Breast epithelium (tissue), 3 donors: ENCODE measurements around the gene STRIT1.

Source experiments
- POLR2A ChIP-seq: fragments of 450-650 bp; IDR thresholded peaks from one replicate; pipeline ENCODE4 v1.6.1; 2016; ENCODE audit warnings: antibody characterized with exemption, mild to moderate bottlenecking, moderate library complexity
- TF ChIP-seq, protein P1 (sequence below), 3 donors: fragments of 450-650 bp; IDR thresholded peaks; one replicate each; pipeline ENCODE4 v1.5.1; 2016 to 2017; ENCODE audit warnings: antibody characterized with exemption in 3 of 3, mild to moderate bottlenecking in 3 of 3, moderate library complexity in 3 of 3

DNA sequence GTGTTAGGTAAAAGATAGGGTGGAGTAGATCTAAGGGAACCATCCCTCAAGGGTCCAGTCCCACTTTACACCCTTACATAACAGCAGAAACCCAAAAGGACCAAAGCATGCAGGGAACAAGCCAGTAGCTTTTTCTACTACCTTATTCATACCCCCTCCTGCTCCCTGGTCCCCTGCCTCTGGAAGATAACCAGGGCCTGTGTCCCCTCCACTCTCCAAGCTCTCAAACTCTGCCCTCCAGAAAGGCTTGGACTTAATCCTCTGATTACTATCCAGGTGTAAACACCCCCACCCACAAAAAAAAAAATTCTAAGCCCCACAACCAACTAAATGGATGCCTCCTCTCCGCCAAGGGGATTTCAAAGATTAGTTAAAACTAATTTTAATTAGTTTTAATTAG lies 33.9 kb upstream of the STRIT1 start:
- TF ChIP-seq, protein P1, sequence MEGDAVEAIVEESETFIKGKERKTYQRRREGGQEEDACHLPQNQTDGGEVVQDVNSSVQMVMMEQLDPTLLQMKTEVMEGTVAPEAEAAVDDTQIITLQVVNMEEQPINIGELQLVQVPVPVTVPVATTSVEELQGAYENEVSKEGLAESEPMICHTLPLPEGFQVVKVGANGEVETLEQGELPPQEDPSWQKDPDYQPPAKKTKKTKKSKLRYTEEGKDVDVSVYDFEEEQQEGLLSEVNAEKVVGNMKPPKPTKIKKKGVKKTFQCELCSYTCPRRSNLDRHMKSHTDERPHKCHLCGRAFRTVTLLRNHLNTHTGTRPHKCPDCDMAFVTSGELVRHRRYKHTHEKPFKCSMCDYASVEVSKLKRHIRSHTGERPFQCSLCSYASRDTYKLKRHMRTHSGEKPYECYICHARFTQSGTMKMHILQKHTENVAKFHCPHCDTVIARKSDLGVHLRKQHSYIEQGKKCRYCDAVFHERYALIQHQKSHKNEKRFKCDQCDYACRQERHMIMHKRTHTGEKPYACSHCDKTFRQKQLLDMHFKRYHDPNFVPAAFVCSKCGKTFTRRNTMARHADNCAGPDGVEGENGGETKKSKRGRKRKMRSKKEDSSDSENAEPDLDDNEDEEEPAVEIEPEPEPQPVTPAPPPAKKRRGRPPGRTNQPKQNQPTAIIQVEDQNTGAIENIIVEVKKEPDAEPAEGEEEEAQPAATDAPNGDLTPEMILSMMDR (IDR thresholded peaks at IDR 0.05): no peak
- TF ChIP-seq POLR2A: no peak
